Measurements from ENCODE around the gene LRSAM1.
"Not testable (repeated sequence)": the region's sequence is repeated elsewhere in the genome, so short reads cannot be mapped to it uniquely, and the experiment has no call there.

Gene LRSAM1

DNA sequence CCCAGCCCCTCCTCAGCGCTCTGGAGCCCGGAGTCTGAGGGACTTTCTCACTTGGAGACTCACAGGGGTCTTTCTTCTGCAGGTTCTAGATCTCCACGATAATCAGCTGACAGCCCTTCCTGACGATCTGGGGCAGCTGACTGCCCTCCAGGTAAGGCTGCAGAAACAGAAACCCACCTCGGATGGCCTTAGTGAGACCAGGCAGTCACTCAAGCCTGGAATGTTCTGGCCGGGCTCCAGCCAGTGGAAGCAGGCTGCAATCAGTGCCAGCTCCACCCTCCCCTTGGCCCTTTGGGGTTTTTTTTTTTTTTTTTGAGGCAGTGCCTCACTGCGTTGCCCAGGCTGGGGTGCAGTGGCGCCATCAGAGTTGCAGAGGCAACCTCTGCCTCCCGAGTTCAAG lies 7.6 kb downstream of the LRSAM1 start:
- Histone ChIP-seq H3K36me3 (ENCODE audit: low read length) (no peaks in the 10 kb centered on the region), H3K9ac (ENCODE audit: low read length) (no peak overlapping the region), H3K4me2 (ENCODE audit: low read depth, low read length, poor library complexity, severe bottlenecking) (no peak overlapping the region), H3K27ac (ENCODE audit: low read depth, low read length) (no peak overlapping the region), H3F3A (ENCODE audit: insufficient read depth) (no peaks in the 10 kb centered on the region), H2AFZ (ENCODE audit: low read depth, low read length, severe bottlenecking) (no peak overlapping the region), H3K9me3 (ENCODE audit: insufficient read depth, low read length) (no peaks in the 10 kb centered on the region), H3K27me3 (ENCODE audit: low read length) (no peaks in the 10 kb centered on the region), H3K9me2 (replicated peaks; ENCODE audit: insufficient read depth, low read length) (no peaks in the 10 kb centered on the region), H4K20me1 (ENCODE audit: low read depth, low read length) (no peaks in the 10 kb centered on the region), H3K4me3 (ENCODE audit: insufficient read depth, low read length, poor library complexity, severe bottlenecking) (no peak overlapping the region), H3K79me2 (ENCODE audit: insufficient read depth, low read length) (no peaks in the 10 kb centered on the region)
- no peak for TF ChIP-seq EZH2phosphoT487 (conservative IDR thresholded peaks at IDR 0.05; ENCODE audit: low read length)
- TF ChIP-seq, protein P1, sequence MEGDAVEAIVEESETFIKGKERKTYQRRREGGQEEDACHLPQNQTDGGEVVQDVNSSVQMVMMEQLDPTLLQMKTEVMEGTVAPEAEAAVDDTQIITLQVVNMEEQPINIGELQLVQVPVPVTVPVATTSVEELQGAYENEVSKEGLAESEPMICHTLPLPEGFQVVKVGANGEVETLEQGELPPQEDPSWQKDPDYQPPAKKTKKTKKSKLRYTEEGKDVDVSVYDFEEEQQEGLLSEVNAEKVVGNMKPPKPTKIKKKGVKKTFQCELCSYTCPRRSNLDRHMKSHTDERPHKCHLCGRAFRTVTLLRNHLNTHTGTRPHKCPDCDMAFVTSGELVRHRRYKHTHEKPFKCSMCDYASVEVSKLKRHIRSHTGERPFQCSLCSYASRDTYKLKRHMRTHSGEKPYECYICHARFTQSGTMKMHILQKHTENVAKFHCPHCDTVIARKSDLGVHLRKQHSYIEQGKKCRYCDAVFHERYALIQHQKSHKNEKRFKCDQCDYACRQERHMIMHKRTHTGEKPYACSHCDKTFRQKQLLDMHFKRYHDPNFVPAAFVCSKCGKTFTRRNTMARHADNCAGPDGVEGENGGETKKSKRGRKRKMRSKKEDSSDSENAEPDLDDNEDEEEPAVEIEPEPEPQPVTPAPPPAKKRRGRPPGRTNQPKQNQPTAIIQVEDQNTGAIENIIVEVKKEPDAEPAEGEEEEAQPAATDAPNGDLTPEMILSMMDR (IDR thresholded peaks at IDR 0.05; ENCODE audit: insufficient read depth, low read length, poor library complexity, severe bottlenecking), result no peak

DNA sequence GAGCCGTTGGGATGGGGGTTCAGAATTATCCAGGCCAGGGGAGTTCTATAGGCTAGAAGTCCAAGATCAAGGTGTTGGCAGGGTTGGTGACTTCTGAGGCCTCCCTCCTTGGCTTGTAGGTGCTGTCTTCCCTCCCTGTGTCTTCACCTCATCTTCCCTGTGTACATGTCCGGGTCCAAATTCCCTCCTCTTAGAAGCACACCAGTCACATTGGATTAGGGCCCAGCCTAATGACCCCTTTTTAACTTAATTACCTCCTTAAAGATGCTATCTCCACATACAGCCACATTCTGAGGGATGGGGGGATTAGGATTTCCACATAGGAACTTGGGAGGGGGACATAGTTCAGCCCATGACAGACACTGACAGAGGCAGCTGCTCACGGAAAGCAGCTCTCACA lies 12.1 kb downstream of the LRSAM1 start:
- no peaks in the 10 kb centered on the region for H3K9me3 ChIP-seq (ENCODE audit: insufficient read depth, low read length)
- no peaks in the 10 kb centered on the region for H3F3A ChIP-seq (ENCODE audit: insufficient read depth)
- no peaks in the 10 kb centered on the region for H3K79me2 ChIP-seq (ENCODE audit: insufficient read depth, low read length)
- H3K36me3 ChIP-seq (ENCODE audit: low read length), result no peaks in the 10 kb centered on the region
- TF ChIP-seq, protein P1 (IDR thresholded peaks at IDR 0.05; ENCODE audit: insufficient read depth, low read length, poor library complexity, severe bottlenecking), result no peak
- TF ChIP-seq EZH2phosphoT487 (conservative IDR thresholded peaks at IDR 0.05; ENCODE audit: low read length), result no peak
- H4K20me1 ChIP-seq (ENCODE audit: low read depth, low read length), result no peaks in the 10 kb centered on the region
- no peak overlapping the region for H3K4me2 ChIP-seq (ENCODE audit: low read depth, low read length, poor library complexity, severe bottlenecking)
- H3K27ac ChIP-seq (ENCODE audit: low read depth, low read length), result no peak overlapping the region
- no peak overlapping the region for H3K9ac ChIP-seq (ENCODE audit: low read length)
- H3K27me3 ChIP-seq (ENCODE audit: low read length), result no peaks in the 10 kb centered on the region
- H3K4me3 ChIP-seq (ENCODE audit: insufficient read depth, low read length, poor library complexity, severe bottlenecking), result no peak overlapping the region
- no peak overlapping the region for H2AFZ ChIP-seq (ENCODE audit: low read depth, low read length, severe bottlenecking)
- H3K9me2 ChIP-seq (replicated peaks; ENCODE audit: insufficient read depth, low read length), result no peaks in the 10 kb centered on the region

DNA sequence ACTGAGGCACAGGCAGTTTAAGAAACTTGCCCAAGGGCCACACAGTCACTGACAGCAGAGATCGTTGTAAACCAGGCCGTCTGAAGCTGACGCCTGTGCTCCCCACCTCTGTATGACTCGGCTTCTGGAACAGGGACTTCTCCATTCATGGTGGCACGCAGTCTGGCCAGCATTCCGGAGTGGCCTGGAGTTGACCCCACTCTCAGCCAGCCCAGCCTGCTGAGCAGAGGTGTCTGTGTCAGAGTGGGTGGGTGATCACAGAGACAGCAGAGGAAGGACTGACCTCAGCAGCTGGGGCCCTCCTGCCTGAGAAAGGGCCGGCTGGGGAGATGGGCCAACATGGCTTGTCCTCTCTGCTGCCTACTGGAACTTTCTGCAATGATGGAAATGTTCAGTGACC lies 12.6 kb downstream of the LRSAM1 start:
- H2AFZ ChIP-seq (ENCODE audit: low read depth, low read length, severe bottlenecking), result no peak overlapping the region
- no peaks in the 10 kb centered on the region for H3K79me2 ChIP-seq (ENCODE audit: insufficient read depth, low read length)
- no peaks in the 10 kb centered on the region for H3K9me3 ChIP-seq (ENCODE audit: insufficient read depth, low read length)
- H3K36me3 ChIP-seq (ENCODE audit: low read length), result no peaks in the 10 kb centered on the region
- H3K9me2 ChIP-seq (replicated peaks; ENCODE audit: insufficient read depth, low read length), result no peaks in the 10 kb centered on the region
- H4K20me1 ChIP-seq (ENCODE audit: low read depth, low read length), result no peaks in the 10 kb centered on the region
- no peak overlapping the region for H3K4me2 ChIP-seq (ENCODE audit: low read depth, low read length, poor library complexity, severe bottlenecking)
- no peaks in the 10 kb centered on the region for H3F3A ChIP-seq (ENCODE audit: insufficient read depth)
- no peak overlapping the region for H3K4me3 ChIP-seq (ENCODE audit: insufficient read depth, low read length, poor library complexity, severe bottlenecking)
- H3K9ac ChIP-seq (ENCODE audit: low read length), result no peak overlapping the region
- H3K27ac ChIP-seq (ENCODE audit: low read depth, low read length), result no peak overlapping the region
- TF ChIP-seq, protein P1 (IDR thresholded peaks at IDR 0.05; ENCODE audit: insufficient read depth, low read length, poor library complexity, severe bottlenecking), result no peak
- no peak for TF ChIP-seq EZH2phosphoT487 (conservative IDR thresholded peaks at IDR 0.05; ENCODE audit: low read length)
- no peaks in the 10 kb centered on the region for H3K27me3 ChIP-seq (ENCODE audit: low read length)

DNA sequence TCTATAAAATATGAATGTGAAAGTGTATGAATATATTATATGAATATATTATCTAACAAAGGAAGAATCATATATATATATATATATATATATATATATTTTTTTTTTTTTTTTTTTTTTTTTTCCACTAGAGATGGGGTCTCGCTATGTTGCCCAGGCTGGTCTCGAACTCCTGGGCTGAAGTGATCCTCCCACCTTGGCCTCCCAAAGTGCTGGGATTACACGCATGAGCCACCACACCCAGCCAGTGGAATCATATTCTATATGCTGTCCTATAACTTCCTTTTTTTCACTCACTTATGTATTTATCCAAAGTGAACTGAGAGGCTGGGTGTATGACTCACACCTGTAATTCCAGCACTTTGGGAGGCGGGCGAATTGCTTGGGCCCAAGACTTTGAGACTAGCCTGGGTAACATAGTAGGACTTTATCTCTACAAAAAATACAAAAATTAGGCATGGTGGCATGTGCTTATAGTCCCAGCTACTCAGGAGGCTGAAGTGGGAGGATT lies 15.2 kb downstream of the LRSAM1 start:
- not testable (repeated sequence) for H3K9me2 ChIP-seq (replicated peaks; ENCODE audit: insufficient read depth, low read length); H3K36me3 ChIP-seq (ENCODE audit: low read length); H3K4me3 ChIP-seq (ENCODE audit: insufficient read depth, low read length, poor library complexity, severe bottlenecking); H3K4me2 ChIP-seq (ENCODE audit: low read depth, low read length, poor library complexity, severe bottlenecking); H3K79me2 ChIP-seq (ENCODE audit: insufficient read depth, low read length); H3K9me3 ChIP-seq (ENCODE audit: insufficient read depth, low read length); H3K9ac ChIP-seq (ENCODE audit: low read length); H3K27ac ChIP-seq (ENCODE audit: low read depth, low read length); H3K27me3 ChIP-seq (ENCODE audit: low read length); H4K20me1 ChIP-seq (ENCODE audit: low read depth, low read length); H3F3A ChIP-seq (ENCODE audit: insufficient read depth); H2AFZ ChIP-seq (ENCODE audit: low read depth, low read length, severe bottlenecking)

Data from SU-DHL-6 (cell line).